K562 (cell line): Measurements from ENCODE around the gene SLC27A2. TPM values are rescaled to one million over a fixed set of nuclear protein-coding genes. Genes with fewer than 3 reads are reported as not detected.

Source experiments
- ATAC-seq: fragments of 200-7000 bp; cut with Tn5 transposase; 3 replicates; pipeline ENCODE4 v1.9.1; 2020; ENCODE audit warnings: moderate library complexity
- BruUV-seq: library from RNA; stranded (reverse); fragments of 400-500 nt; replicated peaks from 2 replicates; lab custom pipeline; 2021; lab: Mats Ljungman, UMichigan
- CTCF ChIA-PET: fragments of 300-600 bp; formaldehyde crosslinking; extraction: SDS; loops from one replicate; lab custom pipeline; 2021; ENCODE audit warnings: low intra/inter-chr PET ratio; lab: Yijun Ruan, JAX
- POLR2A ChIA-PET: fragments of 300-600, 350-650 bp; sonication (Branson Sonifier 250); formaldehyde crosslinking; extraction: SDS; loops from one replicate; lab custom pipeline; 2021; ENCODE audit warnings: antibody characterized with exemption, inconsistent platforms; lab: Yijun Ruan, JAX
- DNase-seq, 4 experiments: peaks; one replicate each; pipeline versions ENCODE4 v3.0.0 to v3.0.0-alpha.2; 2011 to 2018; ENCODE audit warnings: low spot score in 3 of 4, mixed read lengths in 3 of 4; ENCODE audit errors: extremely low read depth in 1 of 4
- FAIRE-seq: peaks from 2 replicates; lab custom pipeline; 2011; peaks lifted over from hg19 to GRCh38; lab: Jason Lieb, UNC
- H2AFZ ChIP-seq: 2 replicates; pipeline ENCODE4 v1.6.0; 2011; ENCODE audit warnings: low read depth, low read length, control low read depth, inconsistent platforms
- H3K27ac ChIP-seq: fragments of 200-600 bp; 3 replicates; pipeline ENCODE4 v1.8.0; 2011; ENCODE audit warnings: low read depth, mild to moderate bottlenecking, control low read depth, inconsistent platforms, low read length, moderate library complexity, mixed read lengths; ENCODE audit errors: extremely low read depth
- H3K27me3 ChIP-seq, 2 experiments: fragments of 300-600 bp in 1 of 2; 2 replicates in 1 of 2; 3 replicates in 1 of 2; pipeline versions ENCODE4 v1.6.0 to v1.8.0; 2011; ENCODE audit warnings: inconsistent platforms in 2 of 2, low read length in 2 of 2, mild to moderate bottlenecking in 1 of 2, mixed read lengths in 1 of 2, moderate library complexity in 1 of 2; ENCODE audit not compliant: control insufficient read depth in 2 of 2, insufficient read depth in 2 of 2
- H3K36me3 ChIP-seq: fragments of 300-600 bp; 3 replicates; pipeline ENCODE4 v1.8.0; 2011; ENCODE audit warnings: mild to moderate bottlenecking, low read length, inconsistent platforms; ENCODE audit not compliant: control insufficient read depth, insufficient read depth
- H3K4me1 ChIP-seq, 2 experiments: fragments of 200-600 bp in 1 of 2; replicated peaks in 1 of 2; 2 replicates in 1 of 2; 3 replicates in 1 of 2; pipeline versions ENCODE4 v1.5.1 to v1.8.0; 2011; ENCODE audit warnings: inconsistent platforms in 2 of 2, low read length in 2 of 2, mild to moderate bottlenecking in 1 of 2, mixed read lengths in 1 of 2, moderate library complexity in 1 of 2; ENCODE audit not compliant: control insufficient read depth in 2 of 2, insufficient read depth in 2 of 2
- H3K4me2 ChIP-seq: 2 replicates; pipeline ENCODE4 v1.6.1; 2011; ENCODE audit warnings: low read length, control low read depth, inconsistent platforms, mixed read lengths; ENCODE audit not compliant: insufficient read depth
- H3K4me3 ChIP-seq: fragments of 200-600 bp; sonication (generic), shearing (Covaris generic); 2 replicates; pipeline ENCODE4 v1.5.1; 2016; ENCODE audit warnings: control low read depth, inconsistent platforms
- H3K79me2 ChIP-seq: fragments of 200-600 bp; 3 replicates; pipeline ENCODE4 v1.8.0; 2011; ENCODE audit warnings: low read length, inconsistent platforms; ENCODE audit not compliant: control insufficient read depth, insufficient read depth
- H3K9ac ChIP-seq, 2 experiments: 2 replicates each; pipeline versions ENCODE4 v1.6.0 to v1.6.1; 2011; ENCODE audit warnings: low read depth in 2 of 2, low read length in 2 of 2, control low read depth in 1 of 2, inconsistent platforms in 1 of 2, mild to moderate bottlenecking in 1 of 2, mixed read lengths in 1 of 2; ENCODE audit not compliant: insufficient read depth in 1 of 2
- H3K9me1 ChIP-seq: one replicate; pipeline ENCODE4 v1.6.0; 2011; ENCODE audit warnings: inconsistent platforms, mild to moderate bottlenecking, low read length, moderate library complexity; ENCODE audit not compliant: control insufficient read depth, insufficient read depth
- H3K9me3 ChIP-seq: replicated peaks from 2 replicates; pipeline ENCODE4 v1.5.1; 2011; ENCODE audit warnings: low read depth, low read length, inconsistent platforms; ENCODE audit not compliant: control insufficient read depth, insufficient read depth
- H4K20me1 ChIP-seq: replicated peaks from 2 replicates; pipeline ENCODE4 v1.6.1; 2011; ENCODE audit warnings: low read length, inconsistent platforms, mixed read lengths; ENCODE audit not compliant: control insufficient read depth, insufficient read depth
- EHMT2 ChIP-seq: fragments of 450-650 bp; IDR thresholded peaks from 2 replicates; pipeline ENCODE4 v1.6.1; 2018; ENCODE audit warnings: antibody characterized with exemption
- HIVEP1 ChIP-seq: fragments of 250-450 bp; sonication (Bioruptor Pico); IDR thresholded peaks from 2 replicates; pipeline ENCODE4 v1.4.0; 2020; ENCODE audit warnings: mild to moderate bottlenecking
- JUND ChIP-seq, 2 experiments: IDR thresholded peaks; 2 replicates in 1 of 2; 3 replicates in 1 of 2; pipeline ENCODE4 v1.6.1; 2011; ENCODE audit warnings: borderline replicate concordance in 2 of 2, low read depth in 2 of 2, low read length in 2 of 2, improper control_type of control experiment in 1 of 2, missing biosample characterization in 1 of 2, missing genetic modification characterization in 1 of 2, missing genetic modification reagents in 1 of 2
- MAFG ChIP-seq: fragments of 450-650 bp; conservative IDR thresholded peaks from 2 replicates; pipeline ENCODE4 v1.6.1; 2016; ENCODE audit warnings: missing genetic modification characterization, missing compliant biosample characterization
- MEIS2 ChIP-seq: fragments of 450-650 bp; IDR thresholded peaks from 2 replicates; pipeline ENCODE4 v1.6.1; 2014; ENCODE audit warnings: mild to moderate bottlenecking; ENCODE audit not compliant: partially characterized antibody
- NFE2L1 ChIP-seq: fragments of 450-650 bp; IDR thresholded peaks from 2 replicates; pipeline ENCODE4 v1.6.1; 2016; ENCODE audit warnings: missing genetic modification characterization, low read depth, mild to moderate bottlenecking, missing compliant biosample characterization, moderate library complexity, borderline replicate concordance
- NR3C1 ChIP-seq: sonication (generic); formaldehyde crosslinking; IDR thresholded peaks from 2 replicates; pipeline ENCODE4 v1.8.1; 2022; ENCODE audit warnings: missing genetic modification reagents
- PHB2 ChIP-seq: fragments of 450-650 bp; IDR thresholded peaks from 2 replicates; pipeline ENCODE4 v1.6.1; 2017; ENCODE audit warnings: low read depth
- SAP30 ChIP-seq: fragments of 200-600 bp; sonication (generic); IDR thresholded peaks from 2 replicates; pipeline ENCODE4 v1.6.1; 2012; ENCODE audit warnings: borderline replicate concordance, low read depth, mild to moderate bottlenecking, moderate library complexity, low read length, control low read depth, inconsistent platforms; ENCODE audit not compliant: insufficient read depth, poor library complexity, severe bottlenecking
- SUPT5H ChIP-seq: fragments of 450-650 bp; IDR thresholded peaks from 2 replicates; pipeline ENCODE4 v1.6.1; 2016
- TSC22D4 ChIP-seq: fragments of 450-650 bp; IDR thresholded peaks from 2 replicates; pipeline ENCODE4 v1.6.1; 2016; ENCODE audit warnings: missing genetic modification characterization, missing biosample characterization, control low read depth
- ZNF217 ChIP-seq: sonication (generic); formaldehyde crosslinking; IDR thresholded peaks from 2 replicates; pipeline ENCODE4 v1.8.0; 2022; ENCODE audit warnings: mild to moderate bottlenecking, missing genetic modification reagents
- WGBS: fragments of 100-300 bp; shearing (Covaris generic); methylation state at CpG from one replicate; pipeline ENCODE4 v1.1.6; 2016; ENCODE audit warnings: low coverage, mixed read lengths; ENCODE audit not compliant: insufficient coverage; ENCODE audit errors: missing lambda C conversion rate; 5-methylcytosine and 5-hydroxymethylcytosine counted together
- in situ Hi-C: fragments of 300-500 bp; cut with MboI; formaldehyde crosslinking; loops from 4 replicates; pipeline ENCODE4 v1.15.0; 2018; ENCODE audit warnings: inconsistent platforms, mixed read lengths
- intact Hi-C: fragments of 100-400 bp; cut with micrococcal nuclease; formaldehyde crosslinking; loops from 2 replicates; pipeline ENCODE4 v1.14.2; 2022
- polyA plus RNA-seq, 8 experiments: library from polyadenylated mRNA; depleted of rRNA in 4 of 8; stranded (reverse) in 5 of 8; unstranded in 3 of 8; fragments of >200 nt; fragmentation: Nextera tagmentation in 2 of 8; fragmentation: Illumina TruSeq in 1 of 8; extraction: Ambion mirVana in 2 of 8; extraction: Trizol in 1 of 8; gene quantifications; 2 replicates each; pipeline versions ENCODE4 v1.2.1 to v1.2.3, GENCODE V29; 2011 to 2014; ENCODE audit warnings: inconsistent platforms in 1 of 8, missing spikeins in 1 of 8
- total RNA-seq, 7 experiments: library from RNA; depleted of rRNA in 6 of 7; stranded (reverse); fragments of >200 nt in 6 of 7; fragmentation: Illumina TruSeq in 2 of 7; extraction: Trizol in 2 of 7; gene quantifications; 2 replicates each; pipeline versions ENCODE4 v1.2.1 to v1.2.3, GENCODE V29; 2011 to 2021; ENCODE audit warnings: low replicate concordance in 1 of 7
- TF ChIP-seq, protein P1 (sequence below), 2 experiments: fragments of 450-650 bp in 1 of 2; sonication (generic) in 1 of 2; formaldehyde crosslinking; conservative IDR thresholded peaks; 2 replicates each; pipeline versions ENCODE4 v1.4.0 to v1.8.1; 2020 to 2022; ENCODE audit warnings: mild to moderate bottlenecking in 1 of 2, missing genetic modification reagents in 1 of 2
- TF ChIP-seq, protein P2 (sequence below): fragments of 200-400 bp; formaldehyde crosslinking; IDR thresholded peaks from 2 replicates; pipeline ENCODE4 v1.6.1; 2017; ENCODE audit warnings: mild to moderate bottlenecking, low read depth, low read length, moderate library complexity
- TF ChIP-seq, protein P3 (sequence below): sonication (generic); formaldehyde crosslinking; IDR thresholded peaks from 2 replicates; pipeline ENCODE4 v1.8.1; 2023; ENCODE audit warnings: mild to moderate bottlenecking, missing genetic modification reagents
- TF ChIP-seq, protein P4 (sequence below): fragments of 250-450 bp; sonication (Bioruptor Pico); IDR thresholded peaks from 2 replicates; pipeline ENCODE4 v1.8.0; 2021; ENCODE audit warnings: borderline replicate concordance, mild to moderate bottlenecking, moderate library complexity; ENCODE audit not compliant: poor library complexity, severe bottlenecking

SLC27A2 gene
- total and polyA plus RNA-seq, 9 of the 15 experiments (the other 6 are each of a cell fraction or from before 2014, with no cell fraction given), result 4.9 to 38.0 (median 22.7) TPM

DNA sequence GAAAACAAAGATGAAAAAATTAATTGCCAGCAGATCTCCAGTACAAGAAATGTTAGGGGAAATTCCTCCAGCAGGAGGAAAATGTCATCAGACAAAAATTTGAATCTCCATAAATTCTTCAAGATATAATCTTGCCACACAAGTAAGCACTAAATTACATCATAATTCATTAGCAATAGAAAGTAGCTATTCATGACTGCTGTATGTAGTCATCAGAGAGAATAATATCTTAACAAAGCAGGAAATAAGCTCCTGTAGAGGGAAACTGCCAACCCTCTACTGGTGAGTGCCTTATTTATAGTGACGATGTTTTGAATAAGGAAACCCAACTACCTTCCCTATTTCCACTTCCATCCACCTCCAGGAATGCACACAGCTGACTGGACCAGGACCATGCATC, 15.8 kb upstream of the SLC27A2 start:
- intact Hi-C loops, result no loop called here
- no peak overlapping the region for H2AFZ ChIP-seq
- CTCF ChIA-PET, result no interaction called here

DNA sequence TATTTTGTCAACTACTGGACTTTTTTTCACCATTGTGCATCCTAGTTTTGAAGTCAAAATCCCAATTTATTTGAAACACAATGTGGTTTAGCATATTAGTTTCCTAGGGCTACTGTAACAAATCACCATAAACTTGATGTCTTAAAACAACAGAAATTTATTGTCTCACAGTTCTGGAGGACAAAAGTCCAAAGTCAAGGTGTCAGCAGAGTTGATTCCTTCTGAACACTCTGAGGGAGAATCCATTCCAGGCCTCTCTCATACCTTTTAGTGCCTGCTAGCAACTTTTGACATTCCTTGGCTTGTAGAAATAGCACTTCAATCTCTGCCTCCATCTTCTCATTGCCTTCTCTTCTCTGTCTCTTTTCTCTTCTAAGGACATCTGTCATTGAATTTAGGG, 14.9 kb upstream of the SLC27A2 start:
- Histone ChIP-seq H3K4me3 (no peak overlapping the region), H3K27ac (no peak overlapping the region), H4K20me1 (no peaks in the 10 kb centered on the region), H3K9me1 (no peaks in the 10 kb centered on the region), H3K27me3 (no peaks in the 10 kb centered on the region), H3K4me1 (peaks cover 0 to 4% of the 10 kb centered on the region in 2 experiments; a peak in 2 of 5 replicates), H3K4me2 (no peak overlapping the region), H2AFZ (no peak overlapping the region), H3K36me3 (no peaks in the 10 kb centered on the region), H3K79me2 (no peaks in the 10 kb centered on the region), H3K9me3 (no peaks in the 10 kb centered on the region), H3K9ac (no peak overlapping the region)
- DNase-seq, result no peak
- FAIRE-seq, result peak; percentile 65
- BruUV-seq, result no TSS peak
- CTCF ChIA-PET, result no interaction called here
- POLR2A ChIA-PET, result interaction anchor here (2.4 kb wide), 1 partner anchor 15 kb away, joined by 5 read pairs; the partner anchor contains the start of gene SLC27A2
- in situ Hi-C loops, result no loop called here
- no peak for ATAC-seq
- intact Hi-C loops, result no loop called here
- TF ChIP-seq, protein P1, sequence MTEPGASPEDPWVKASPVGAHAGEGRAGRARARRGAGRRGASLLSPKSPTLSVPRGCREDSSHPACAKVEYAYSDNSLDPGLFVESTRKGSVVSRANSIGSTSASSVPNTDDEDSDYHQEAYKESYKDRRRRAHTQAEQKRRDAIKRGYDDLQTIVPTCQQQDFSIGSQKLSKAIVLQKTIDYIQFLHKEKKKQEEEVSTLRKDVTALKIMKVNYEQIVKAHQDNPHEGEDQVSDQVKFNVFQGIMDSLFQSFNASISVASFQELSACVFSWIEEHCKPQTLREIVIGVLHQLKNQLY (CRISPR knock-in tag; conservative IDR thresholded peaks at IDR 0.05), result no peak
- TF ChIP-seq HIVEP1 (CRISPR knock-in tag), result no peak
- TF ChIP-seq, protein P2, sequence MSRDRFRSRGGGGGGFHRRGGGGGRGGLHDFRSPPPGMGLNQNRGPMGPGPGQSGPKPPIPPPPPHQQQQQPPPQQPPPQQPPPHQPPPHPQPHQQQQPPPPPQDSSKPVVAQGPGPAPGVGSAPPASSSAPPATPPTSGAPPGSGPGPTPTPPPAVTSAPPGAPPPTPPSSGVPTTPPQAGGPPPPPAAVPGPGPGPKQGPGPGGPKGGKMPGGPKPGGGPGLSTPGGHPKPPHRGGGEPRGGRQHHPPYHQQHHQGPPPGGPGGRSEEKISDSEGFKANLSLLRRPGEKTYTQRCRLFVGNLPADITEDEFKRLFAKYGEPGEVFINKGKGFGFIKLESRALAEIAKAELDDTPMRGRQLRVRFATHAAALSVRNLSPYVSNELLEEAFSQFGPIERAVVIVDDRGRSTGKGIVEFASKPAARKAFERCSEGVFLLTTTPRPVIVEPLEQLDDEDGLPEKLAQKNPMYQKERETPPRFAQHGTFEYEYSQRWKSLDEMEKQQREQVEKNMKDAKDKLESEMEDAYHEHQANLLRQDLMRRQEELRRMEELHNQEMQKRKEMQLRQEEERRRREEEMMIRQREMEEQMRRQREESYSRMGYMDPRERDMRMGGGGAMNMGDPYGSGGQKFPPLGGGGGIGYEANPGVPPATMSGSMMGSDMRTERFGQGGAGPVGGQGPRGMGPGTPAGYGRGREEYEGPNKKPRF, result no peak
- TF ChIP-seq, protein P3, sequence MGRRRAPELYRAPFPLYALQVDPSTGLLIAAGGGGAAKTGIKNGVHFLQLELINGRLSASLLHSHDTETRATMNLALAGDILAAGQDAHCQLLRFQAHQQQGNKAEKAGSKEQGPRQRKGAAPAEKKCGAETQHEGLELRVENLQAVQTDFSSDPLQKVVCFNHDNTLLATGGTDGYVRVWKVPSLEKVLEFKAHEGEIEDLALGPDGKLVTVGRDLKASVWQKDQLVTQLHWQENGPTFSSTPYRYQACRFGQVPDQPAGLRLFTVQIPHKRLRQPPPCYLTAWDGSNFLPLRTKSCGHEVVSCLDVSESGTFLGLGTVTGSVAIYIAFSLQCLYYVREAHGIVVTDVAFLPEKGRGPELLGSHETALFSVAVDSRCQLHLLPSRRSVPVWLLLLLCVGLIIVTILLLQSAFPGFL, result no peak
- TF ChIP-seq ZNF217 (CRISPR knock-in tag), result no peak
- TF ChIP-seq MAFG (tag), result no peak
- TF ChIP-seq PHB2, result no peak

More for the DNA sequence above, 15.8 kb upstream of the SLC27A2 start:
- H3K9me3 ChIP-seq, result no peaks in the 10 kb centered on the region
- POLR2A ChIA-PET, result no interaction called here
- H4K20me1 ChIP-seq, result no peaks in the 10 kb centered on the region
- FAIRE-seq (no peak), ATAC-seq (no peak), DNase-seq (no peak)
- no peak overlapping the region for H3K9ac ChIP-seq
- 57% methylated on average over 1 of the region's 1 CpG for WGBS
- no peak overlapping the region for H3K4me2 ChIP-seq
- no peak overlapping the region for H3K27ac ChIP-seq
- H3K9me1 ChIP-seq, result no peaks in the 10 kb centered on the region
- H3K36me3 ChIP-seq, result no peaks in the 10 kb centered on the region
- no peak for TF ChIP-seq SAP30
- TF ChIP-seq TSC22D4 (tag), result no peak
- TF ChIP-seq, protein P4, sequence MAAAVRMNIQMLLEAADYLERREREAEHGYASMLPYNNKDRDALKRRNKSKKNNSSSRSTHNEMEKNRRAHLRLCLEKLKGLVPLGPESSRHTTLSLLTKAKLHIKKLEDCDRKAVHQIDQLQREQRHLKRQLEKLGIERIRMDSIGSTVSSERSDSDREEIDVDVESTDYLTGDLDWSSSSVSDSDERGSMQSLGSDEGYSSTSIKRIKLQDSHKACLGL (CRISPR knock-in tag), result no peak
- no peak for TF ChIP-seq SUPT5H
- no peak for TF ChIP-seq NFE2L1 (tag)
- TF ChIP-seq EHMT2, result no peak
- TF ChIP-seq NR3C1 (CRISPR knock-in tag), result no peak
- peak; percentile 28 for TF ChIP-seq MEIS2
- TF ChIP-seq JUND (IDR thresholded peaks at IDR 0.05; ENCODE audit: borderline replicate concordance, low read depth, low read length), result no peak
- TF ChIP-seq JUND (tag; IDR thresholded peaks at IDR 0.05; ENCODE audit: borderline replicate concordance, low read depth, low read length), result no peak
- H3K4me3 ChIP-seq, result no peak overlapping the region
- H3K27me3 ChIP-seq, result no peaks in the 10 kb centered on the region
- BruUV-seq, result no TSS peak
- peaks cover 0 to 4% of the 10 kb centered on the region in 2 experiments; a peak in 2 of 5 replicates for H3K4me1 ChIP-seq
- in situ Hi-C loops, result no loop called here
- H3K79me2 ChIP-seq, result no peaks in the 10 kb centered on the region
